Subcutaneous adipose tissue (tissue), 4 donors: ENCODE data around the gene ADGRG6. TPM values are rescaled to one million over a fixed set of nuclear protein-coding genes. Genes with fewer than 3 reads are reported as not detected.

Experiments
- CTCF ChIP-seq: fragments of 450-650 bp; IDR thresholded peaks from one replicate; pipeline ENCODE4 v1.5.1; 2016; ENCODE audit warnings: low read depth, mild to moderate bottlenecking, control low read depth, antibody characterized with exemption, moderate library complexity
- total RNA-seq, 4 donors: library from RNA; depleted of rRNA; stranded (reverse); fragments of >200 nt; gene quantifications; one replicate each; pipeline ENCODE4 v1.1.0, GENCODE V29; 2016

Gene ADGRG6
- total RNA-seq, 4 donors from 2014 or later = 17.3 to 25.8 (median 18.7) TPM

- no peak for TF ChIP-seq CTCF
Observed at GRCh38 chr6:142300302-142300701, 1.5 kb upstream of the ADGRG6 start.

- no peak for TF ChIP-seq CTCF
Observed at GRCh38 chr6:142300758-142301650, 803 bp upstream of the ADGRG6 start.

- TF ChIP-seq CTCF = no peak
Observed at GRCh38 chr6:142302421-142303175, 791 bp downstream of the ADGRG6 start.

GRCh38 chr6:142303176-142303533, 1.3 kb downstream of the ADGRG6 start:
- TF ChIP-seq CTCF = no peak

GRCh38 chr6:142304241-142304640, 2.4 kb downstream of the ADGRG6 start:
- no peak for TF ChIP-seq CTCF

- no peak for TF ChIP-seq CTCF
Observed at GRCh38 chr6:142306736-142307135, 4.9 kb downstream of the ADGRG6 start.
